ENCODE data around the gene ALDH1A3.

DNA sequence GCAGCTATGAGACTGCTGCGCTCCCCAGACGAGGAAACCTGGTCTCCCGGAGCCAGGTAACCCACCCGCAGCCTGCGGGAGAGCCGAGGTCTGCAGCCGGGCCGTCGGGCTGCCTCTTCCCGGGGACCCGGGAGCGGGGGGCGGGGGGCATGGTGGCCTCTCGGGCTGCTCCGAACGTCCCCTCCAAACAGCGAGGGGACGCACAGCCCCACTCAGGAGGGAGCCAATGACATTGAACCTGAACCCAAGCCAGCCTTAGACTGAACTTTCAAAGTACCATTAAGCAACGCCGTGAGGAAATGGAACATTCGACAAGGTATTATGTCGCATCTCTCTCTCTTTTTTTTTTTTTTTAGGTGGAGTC, 29.8 kb upstream of the ALDH1A3 start:
- TF ChIP-seq, protein P1, sequence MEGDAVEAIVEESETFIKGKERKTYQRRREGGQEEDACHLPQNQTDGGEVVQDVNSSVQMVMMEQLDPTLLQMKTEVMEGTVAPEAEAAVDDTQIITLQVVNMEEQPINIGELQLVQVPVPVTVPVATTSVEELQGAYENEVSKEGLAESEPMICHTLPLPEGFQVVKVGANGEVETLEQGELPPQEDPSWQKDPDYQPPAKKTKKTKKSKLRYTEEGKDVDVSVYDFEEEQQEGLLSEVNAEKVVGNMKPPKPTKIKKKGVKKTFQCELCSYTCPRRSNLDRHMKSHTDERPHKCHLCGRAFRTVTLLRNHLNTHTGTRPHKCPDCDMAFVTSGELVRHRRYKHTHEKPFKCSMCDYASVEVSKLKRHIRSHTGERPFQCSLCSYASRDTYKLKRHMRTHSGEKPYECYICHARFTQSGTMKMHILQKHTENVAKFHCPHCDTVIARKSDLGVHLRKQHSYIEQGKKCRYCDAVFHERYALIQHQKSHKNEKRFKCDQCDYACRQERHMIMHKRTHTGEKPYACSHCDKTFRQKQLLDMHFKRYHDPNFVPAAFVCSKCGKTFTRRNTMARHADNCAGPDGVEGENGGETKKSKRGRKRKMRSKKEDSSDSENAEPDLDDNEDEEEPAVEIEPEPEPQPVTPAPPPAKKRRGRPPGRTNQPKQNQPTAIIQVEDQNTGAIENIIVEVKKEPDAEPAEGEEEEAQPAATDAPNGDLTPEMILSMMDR (IDR thresholded peaks at IDR 0.05): no peak
- no peak for TF ChIP-seq POLR2AphosphoS5 (IDR thresholded peaks at IDR 0.05)
- no peak for TF ChIP-seq POLR2A (IDR thresholded peaks at IDR 0.05)

Measured in prostate gland (tissue), 2 donors.